Natural killer cell (primary cell): ENCODE data around the gene KCTD11. TPM values are rescaled to one million over a fixed set of nuclear protein-coding genes. Genes with fewer than 3 reads are reported as not detected.

Source experiments
- ATAC-seq, 3 donors: fragments of 150-1000 bp in 2 of 3; fragments of 200-7000 bp in 1 of 3; cut with Tn5 transposase; 1 replicate in 1 of 3; 2 replicates in 2 of 3; pipeline ENCODE4 v1.10.0; 2021; ENCODE audit warnings: mild to moderate bottlenecking in 2 of 3, moderate library complexity in 2 of 3
- DNase-seq, 2 donors: peaks; one replicate each; pipeline versions ENCODE4 v3.0.0 to v3.0.0-alpha.2; 2013 to 2021; ENCODE audit warnings: mixed read lengths in 1 of 2
- H3K27ac ChIP-seq: one replicate; pipeline ENCODE4 v1.5.1; 2013; ENCODE audit warnings: mild to moderate bottlenecking, low read length
- H3K27me3 ChIP-seq: one replicate; pipeline ENCODE4 v1.6.1; 2013; ENCODE audit warnings: low read length; ENCODE audit not compliant: control insufficient read depth, insufficient read depth
- H3K36me3 ChIP-seq: one replicate; pipeline ENCODE4 v1.6.1; 2013; ENCODE audit warnings: low read length; ENCODE audit not compliant: control insufficient read depth, insufficient read depth
- H3K4me1 ChIP-seq: one replicate; pipeline ENCODE4 v1.6.1; 2013; ENCODE audit warnings: low read length; ENCODE audit not compliant: control insufficient read depth, insufficient read depth
- H3K4me3 ChIP-seq: one replicate; pipeline ENCODE4 v1.5.1; 2013; ENCODE audit warnings: low read length
- H3K9me3 ChIP-seq: one replicate; pipeline ENCODE4 v1.6.1; 2013; ENCODE audit warnings: low read length; ENCODE audit not compliant: control insufficient read depth, insufficient read depth
- H3K27ac Mint-ChIP-seq, 2 donors: one replicate each; pipeline ENCODE4 v1.8.0; 2022; ENCODE audit warnings: mild to moderate bottlenecking in 2 of 2, mixed read lengths in 2 of 2, moderate library complexity in 1 of 2
- H3K27me3 Mint-ChIP-seq, 2 donors: one replicate each; pipeline ENCODE4 v1.8.0; 2022; ENCODE audit warnings: low read depth in 2 of 2, mixed read lengths in 2 of 2
- H3K36me3 Mint-ChIP-seq: one replicate; pipeline ENCODE4 v1.8.0; 2022; ENCODE audit warnings: mixed read lengths
- H3K4me1 Mint-ChIP-seq, 2 donors: one replicate each; pipeline ENCODE4 v1.8.0; 2022; ENCODE audit warnings: mixed read lengths in 2 of 2
- H3K4me3 Mint-ChIP-seq: one replicate; pipeline ENCODE4 v1.8.0; 2022; ENCODE audit warnings: mild to moderate bottlenecking, moderate library complexity, mixed read lengths
- H3K9me3 Mint-ChIP-seq, 2 donors: one replicate each; pipeline ENCODE4 v1.8.0; 2022; ENCODE audit warnings: mixed read lengths in 2 of 2
- CTCF ChIP-seq: fragments of 200-600 bp; IDR thresholded peaks from one replicate; pipeline ENCODE4 v1.8.0; 2022; ENCODE audit warnings: antibody characterized with exemption
- WGBS: methylation state at CpG from one replicate; pipeline ENCODE4 v1.1.7; 2013; ENCODE audit warnings: missing lambda C conversion rate; ENCODE audit not compliant: insufficient coverage; 5-methylcytosine and 5-hydroxymethylcytosine counted together
- intact Hi-C: fragments of 100-400 bp; cut with micrococcal nuclease; formaldehyde crosslinking; loops from one replicate; pipeline ENCODE4 v1.14.2; 2022
- total RNA-seq, 4 donors: library from RNA; stranded (reverse); fragments of 120-200 nt in 1 of 4; gene quantifications; one replicate each; pipeline versions ENCODE4 v1.2.3 to v1.2.4, GENCODE V29; 2013 to 2022

KCTD11 gene
- total RNA-seq, 3 donors from 2014 or later (not counting 1 experiment from before 2014, with no cell fraction given) = 5.6 to 9.7 (median 8.3) TPM

GRCh38 chr17:7325031-7325528 lies 26.9 kb upstream of the KCTD11 start:
- peaks cover 43% of the 10 kb centered on the region for H3K36me3 ChIP-seq
- no peak overlapping the region for H3K27ac ChIP-seq
- Mint-ChIP-seq H3K9me3 (no peaks in the 10 kb centered on the region), H3K36me3 (no peaks in the 10 kb centered on the region), H3K4me1 (peaks cover 19 to 32% of the 10 kb centered on the region in 2 donors), H3K4me3 (no peak overlapping the region), H3K27ac (no peak overlapping the region), H3K27me3 (no peaks in the 10 kb centered on the region)
- H3K9me3 ChIP-seq = no peaks in the 10 kb centered on the region
- H3K4me3 ChIP-seq = no peak overlapping the region
- DNase-seq (no peak), ATAC-seq (no peak)
- intact Hi-C loops = no loop called here
- peaks cover 19% of the 10 kb centered on the region for H3K4me1 ChIP-seq
- 98% methylated on average over 9 of the region's 19 CpGs for WGBS
- H3K27me3 ChIP-seq = no peaks in the 10 kb centered on the region
- no peak for TF ChIP-seq CTCF

- Histone ChIP-seq H3K4me1 (peaks cover 27% of the 10 kb centered on the region), H3K27ac (no peak overlapping the region), H3K9me3 (no peaks in the 10 kb centered on the region), H3K4me3 (no peak overlapping the region), H3K27me3 (no peaks in the 10 kb centered on the region), H3K36me3 (peaks cover 33% of the 10 kb centered on the region)
- Mint-ChIP-seq H3K27me3 (no peaks in the 10 kb centered on the region), H3K4me1 (peaks cover 21 to 40% of the 10 kb centered on the region in 2 donors), H3K36me3 (no peaks in the 10 kb centered on the region), H3K27ac (no peak overlapping the region), H3K4me3 (no peak overlapping the region), H3K9me3 (no peaks in the 10 kb centered on the region)
- intact Hi-C loops = no loop called here
- no peak for TF ChIP-seq CTCF
- no peak for ATAC-seq
- no peak for DNase-seq
- WGBS = 94% methylated on average over 11 of the region's 11 CpGs
Observed at GRCh38 chr17:7326186-7326585, 25.8 kb upstream of the KCTD11 start.

GRCh38 chr17:7327056-7327455 lies 24.9 kb upstream of the KCTD11 start:
- Histone ChIP-seq H3K9me3 (no peaks in the 10 kb centered on the region), H3K27ac (no peak overlapping the region), H3K4me1 (peaks cover 31% of the 10 kb centered on the region), H3K4me3 (no peak overlapping the region), H3K36me3 (peaks cover 24% of the 10 kb centered on the region), H3K27me3 (no peaks in the 10 kb centered on the region)
- 100% methylated on average over 1 of the region's 7 CpGs for WGBS
- Mint-ChIP-seq H3K4me3 (no peak overlapping the region), H3K27me3 (no peaks in the 10 kb centered on the region), H3K9me3 (no peaks in the 10 kb centered on the region), H3K4me1 (peaks cover 21 to 40% of the 10 kb centered on the region in 2 donors), H3K27ac (peak overlapping the region in 1 of 2 donors; percentile 62), H3K36me3 (no peaks in the 10 kb centered on the region)
- no peak for TF ChIP-seq CTCF
- ATAC-seq (no peak), DNase-seq (no peak)
- intact Hi-C loops = no loop called here

- no peak for DNase-seq
- intact Hi-C loops = no loop called here
- H3K27ac Mint-ChIP-seq = peak overlapping the region; percentile 89 to 97
- H3K4me1 Mint-ChIP-seq = peaks cover 21 to 40% of the 10 kb centered on the region in 2 donors
- 89% methylated on average over 16 of the region's 17 CpGs for WGBS
- no peak overlapping the region for H3K4me3 Mint-ChIP-seq
- Histone ChIP-seq H3K4me3 (no peak overlapping the region), H3K9me3 (no peaks in the 10 kb centered on the region), H3K27me3 (no peaks in the 10 kb centered on the region), H3K27ac (no peak overlapping the region), H3K4me1 (peaks cover 35% of the 10 kb centered on the region), H3K36me3 (peaks cover 20% of the 10 kb centered on the region)
- no peak for TF ChIP-seq CTCF
- H3K27me3 Mint-ChIP-seq = no peaks in the 10 kb centered on the region
- H3K36me3 Mint-ChIP-seq = no peaks in the 10 kb centered on the region
- no peak for ATAC-seq
- no peaks in the 10 kb centered on the region for H3K9me3 Mint-ChIP-seq
Observed at GRCh38 chr17:7327501-7327900, 24.5 kb upstream of the KCTD11 start.
